DOHH2 (cell line): ENCODE data around the gene TMEM72.
A peak's percentile ranks its signal among the peaks of the same experiment; 100 is the strongest.

Experiments
- H3F3A ChIP-seq: fragments of 200-600 bp; sonication (generic), shearing (Covaris generic); 2 replicates; pipeline ENCODE4 v1.6.0; 2016; ENCODE audit warnings: antibody characterized with exemption, mild to moderate bottlenecking; ENCODE audit not compliant: control insufficient read depth, insufficient read depth
- H3K27ac ChIP-seq: fragments of 200-600 bp; sonication (generic); 2 replicates; pipeline ENCODE4 v1.5.1; 2014; ENCODE audit warnings: low read depth, mild to moderate bottlenecking, low read length, moderate library complexity
- H3K27me3 ChIP-seq: fragments of 200-600 bp; sonication (generic); 2 replicates; pipeline ENCODE4 v1.6.1; 2014; ENCODE audit warnings: mild to moderate bottlenecking, low read length, mixed read lengths; ENCODE audit not compliant: control insufficient read depth
- H3K36me3 ChIP-seq: fragments of 200-600 bp; sonication (generic); 2 replicates; pipeline ENCODE4 v1.6.1; 2014; ENCODE audit warnings: mild to moderate bottlenecking, low read length, moderate library complexity, mixed read lengths; ENCODE audit not compliant: control insufficient read depth
- H3K4me1 ChIP-seq: fragments of 200-600 bp; sonication (generic); 2 replicates; pipeline ENCODE4 v1.6.1; 2014; ENCODE audit warnings: mild to moderate bottlenecking, low read length, mixed read lengths; ENCODE audit not compliant: control insufficient read depth
- H3K4me2 ChIP-seq: fragments of 200-600 bp; sonication (generic); 2 replicates; pipeline ENCODE4 v1.6.0; 2014; ENCODE audit warnings: mild to moderate bottlenecking, low read length, moderate library complexity
- H3K4me3 ChIP-seq: fragments of 200-600 bp; sonication (generic); 2 replicates; pipeline ENCODE4 v1.5.1; 2014; ENCODE audit warnings: mild to moderate bottlenecking, low read length, mixed read lengths
- H3K79me2 ChIP-seq: fragments of 200-600 bp; sonication (generic); 2 replicates; pipeline ENCODE4 v1.6.1; 2014; ENCODE audit warnings: mild to moderate bottlenecking, low read length, mixed read lengths; ENCODE audit not compliant: control insufficient read depth
- H3K9me2 ChIP-seq: fragments of 200-600 bp; sonication (generic); replicated peaks from 2 replicates; pipeline ENCODE4 v1.6.1; 2014; ENCODE audit warnings: mild to moderate bottlenecking, low read length, mixed read lengths; ENCODE audit not compliant: control insufficient read depth
- H3K9me3 ChIP-seq: fragments of 200-600 bp; sonication (generic); 2 replicates; pipeline ENCODE4 v1.6.1; 2014; ENCODE audit warnings: antibody characterized with exemption, low read length, mixed read lengths; ENCODE audit not compliant: control insufficient read depth, insufficient read depth
- H4K20me1 ChIP-seq: fragments of 200-600 bp; sonication (generic); 2 replicates; pipeline ENCODE4 v1.6.0; 2014; ENCODE audit warnings: low read depth, mild to moderate bottlenecking, antibody characterized with exemption, low read length, moderate library complexity; ENCODE audit not compliant: control insufficient read depth, insufficient read depth
- CTCF ChIP-seq: fragments of 200-600 bp; sonication (generic); IDR thresholded peaks from one replicate; pipeline ENCODE4 v1.5.1; 2014; ENCODE audit warnings: antibody characterized with exemption, mild to moderate bottlenecking, low read depth, low read length; ENCODE audit not compliant: poor library complexity, severe bottlenecking
- EZH2phosphoT487 ChIP-seq: fragments of 200-600 bp; sonication (generic); IDR thresholded peaks from 2 replicates; pipeline ENCODE4 v1.6.1; 2017; ENCODE audit warnings: borderline replicate concordance, mild to moderate bottlenecking, antibody characterized with exemption, low read length, moderate library complexity, mixed read lengths

The TMEM72 gene

GRCh38 chr10:44960482-44961229, 49.5 kb downstream of the TMEM72 start:
- no peaks in the 10 kb centered on the region for H4K20me1 ChIP-seq
- H3K36me3 ChIP-seq = no peaks in the 10 kb centered on the region
- H3K9me3 ChIP-seq = no peaks in the 10 kb centered on the region
- H3F3A ChIP-seq = 0 out of 2 replicates have a peak, but pooled peaks cover 5% of the 10 kb centered on the region
- H3K27me3 ChIP-seq = no peaks in the 10 kb centered on the region
- H3K9me2 ChIP-seq = no peaks in the 10 kb centered on the region
- no peak overlapping the region for H3K27ac ChIP-seq
- peaks cover 65% of the 10 kb centered on the region for H3K4me1 ChIP-seq
- peak overlapping the region; percentile 26 for H3K4me2 ChIP-seq
- H3K79me2 ChIP-seq = peaks cover 10% of the 10 kb centered on the region
- no peak for TF ChIP-seq EZH2phosphoT487
- TF ChIP-seq CTCF = no peak
- H3K4me3 ChIP-seq = no peak overlapping the region

- Histone ChIP-seq H3K36me3 (no peaks in the 10 kb centered on the region), H3K9me2 (no peaks in the 10 kb centered on the region), H3K9me3 (no peaks in the 10 kb centered on the region), H3K27ac (no peak overlapping the region), H4K20me1 (no peaks in the 10 kb centered on the region), H3K4me3 (no peak overlapping the region), H3K79me2 (peaks cover 10% of the 10 kb centered on the region), H3F3A (0 out of 2 replicates have a peak, but pooled peaks cover 5% of the 10 kb centered on the region), H3K4me2 (peak overlapping the region; percentile 26), H3K4me1 (peaks cover 70% of the 10 kb centered on the region), H3K27me3 (no peaks in the 10 kb centered on the region)
- no peak for TF ChIP-seq CTCF
These were observed 50.1 kb downstream of the TMEM72 start for GRCh38 chr10:44961230-44961571.

- Histone ChIP-seq H3K9me2 (no peaks in the 10 kb centered on the region), H3K27ac (no peak overlapping the region), H4K20me1 (no peaks in the 10 kb centered on the region), H3K27me3 (no peaks in the 10 kb centered on the region), H3K79me2 (peaks cover 10% of the 10 kb centered on the region), H3F3A (0 out of 2 replicates have a peak, but pooled peaks cover 5% of the 10 kb centered on the region), H3K4me2 (no peak overlapping the region), H3K4me3 (no peak overlapping the region), H3K36me3 (no peaks in the 10 kb centered on the region), H3K4me1 (peaks cover 78% of the 10 kb centered on the region), H3K9me3 (no peaks in the 10 kb centered on the region)
- TF ChIP-seq EZH2phosphoT487 (no peak), CTCF (no peak)
These were observed 51.0 kb downstream of the TMEM72 start for GRCh38 chr10:44961931-44962750.
